HUES48 (cell line): Measurements from ENCODE around the gene ZNF483.
"Not testable (repeated sequence)": the region's sequence is repeated elsewhere in the genome, so short reads cannot be mapped to it uniquely, and the experiment has no call there.

ENCODE experiments used
- H3K27ac ChIP-seq: one replicate; pipeline ENCODE4 v1.7.0; 2013; ENCODE audit warnings: low read depth, low read length, inconsistent platforms
- H3K27me3 ChIP-seq: 2 replicates; pipeline ENCODE4 v1.6.1; 2013; ENCODE audit warnings: mild to moderate bottlenecking, low read length; ENCODE audit not compliant: control insufficient read depth, insufficient read depth
- H3K36me3 ChIP-seq: 2 replicates; pipeline ENCODE4 v1.6.1; 2013; ENCODE audit warnings: low read length; ENCODE audit not compliant: control insufficient read depth, insufficient read depth
- H3K4me1 ChIP-seq: 2 replicates; pipeline ENCODE4 v1.6.1; 2013; ENCODE audit warnings: mild to moderate bottlenecking, low read length; ENCODE audit not compliant: control insufficient read depth, insufficient read depth
- H3K4me3 ChIP-seq: 2 replicates; pipeline ENCODE4 v1.5.1; 2013; ENCODE audit warnings: mild to moderate bottlenecking, low read depth, low read length
- H3K9ac ChIP-seq: 2 replicates; pipeline ENCODE4 v1.6.1; 2013; ENCODE audit warnings: mild to moderate bottlenecking, low read depth, low read length, moderate library complexity
- H3K9me3 ChIP-seq: 2 replicates; pipeline ENCODE4 v1.6.1; 2013; ENCODE audit warnings: low read length; ENCODE audit not compliant: control insufficient read depth, insufficient read depth

ZNF483 gene

GRCh38 chr9:111613436-111614040 lies 88.6 kb downstream of the ZNF483 start:
- no peaks in the 10 kb centered on the region for H3K4me1 ChIP-seq
- H3K4me3 ChIP-seq = no peak overlapping the region
- no peak overlapping the region for H3K9ac ChIP-seq
- no peaks in the 10 kb centered on the region for H3K27me3 ChIP-seq
- peaks cover 3% of the 10 kb centered on the region; the same call in 1 of the 2 replicates for H3K9me3 ChIP-seq
- H3K36me3 ChIP-seq = no peaks in the 10 kb centered on the region
- no peak overlapping the region for H3K27ac ChIP-seq

GRCh38 chr9:111615928-111616327 lies 90.9 kb downstream of the ZNF483 start:
- Histone ChIP-seq H3K27me3 (no peaks in the 10 kb centered on the region), H3K36me3 (no peaks in the 10 kb centered on the region), H3K9ac (no peak overlapping the region), H3K27ac (no peak overlapping the region), H3K4me1 (no peaks in the 10 kb centered on the region), H3K4me3 (no peak overlapping the region), H3K9me3 (peaks cover 3% of the 10 kb centered on the region; the same call in 1 of the 2 replicates)

- H3K36me3 ChIP-seq, H3K9ac ChIP-seq, H3K9me3 ChIP-seq, H3K4me1 ChIP-seq, H3K4me3 ChIP-seq, H3K27me3 ChIP-seq, H3K27ac ChIP-seq: not testable (repeated sequence)
Measured at GRCh38 chr9:111617349-111617748, 92.4 kb downstream of the ZNF483 start.

GRCh38 chr9:111621895-111622480 lies 97.0 kb downstream of the ZNF483 start:
- H3K36me3 ChIP-seq = no peaks in the 10 kb centered on the region
- no peak overlapping the region for H3K27ac ChIP-seq
- H3K9ac ChIP-seq = no peak overlapping the region
- H3K4me1 ChIP-seq = no peaks in the 10 kb centered on the region; the same call in 1 of the 2 replicates
- H3K4me3 ChIP-seq = no peak overlapping the region
- H3K9me3 ChIP-seq = peaks cover 3% of the 10 kb centered on the region; the same call in 1 of the 2 replicates
- H3K27me3 ChIP-seq = no peaks in the 10 kb centered on the region

- Histone ChIP-seq H3K36me3 (no peaks in the 10 kb centered on the region), H3K4me3 (no peak overlapping the region), H3K9ac (no peak overlapping the region), H3K9me3 (peaks cover 3% of the 10 kb centered on the region; the same call in 1 of the 2 replicates), H3K27ac (no peak overlapping the region), H3K4me1 (peaks cover 5% of the 10 kb centered on the region; the same call in 1 of the 2 replicates), H3K27me3 (no peaks in the 10 kb centered on the region)
Measured at GRCh38 chr9:111622626-111623025, 97.6 kb downstream of the ZNF483 start.
